ENCODE measurements around the gene CRYBB1.
A peak's percentile ranks its signal among the peaks of the same experiment; 100 is the strongest.

CRYBB1 gene

DNA sequence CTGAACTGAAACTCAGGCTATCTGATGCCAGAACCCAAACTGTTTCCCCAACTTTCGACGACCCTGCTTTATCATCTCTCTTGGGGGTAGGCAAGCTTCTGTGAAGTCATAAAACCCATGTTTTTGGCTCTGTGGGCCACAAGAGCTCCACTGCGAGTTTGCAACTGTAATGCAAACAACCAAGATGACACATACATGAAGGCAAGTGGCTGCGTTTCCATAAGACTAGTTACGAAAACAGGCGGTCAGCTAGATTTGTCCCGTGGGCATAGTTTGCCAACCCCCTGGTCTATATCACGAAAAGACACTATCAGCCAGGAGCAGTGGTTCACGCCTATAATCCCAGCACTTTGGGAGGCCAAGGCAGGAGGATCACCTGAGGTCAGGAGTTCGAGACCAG lies 65.4 kb downstream of the CRYBB1 start:
- no peak for TF ChIP-seq CTCF (conservative IDR thresholded peaks at IDR 0.05; ENCODE audit: control insufficient read depth, insufficient read depth, low read depth, low read length)
- peak; percentile 72 for DNase-seq (ENCODE audit: low read depth)
- no peak overlapping the region for H3K4me3 ChIP-seq (ENCODE audit: control insufficient read depth, low read depth, low read length)

- H3K4me3 ChIP-seq (ENCODE audit: control insufficient read depth, low read depth, low read length) = no peak overlapping the region
- DNase-seq (ENCODE audit: low read depth) = no peak
- no peak for TF ChIP-seq CTCF (conservative IDR thresholded peaks at IDR 0.05; ENCODE audit: control insufficient read depth, insufficient read depth, low read depth, low read length)
Observed at GRCh38 chr22:26551568-26551967, 66.3 kb downstream of the CRYBB1 start.

- H3K4me3 ChIP-seq (ENCODE audit: control insufficient read depth, low read depth, low read length) = no peak overlapping the region
- no peak for TF ChIP-seq CTCF (conservative IDR thresholded peaks at IDR 0.05; ENCODE audit: control insufficient read depth, insufficient read depth, low read depth, low read length)
- peak; percentile 92 for DNase-seq (ENCODE audit: low read depth)
Observed at GRCh38 chr22:26550498-26551033, 67.3 kb downstream of the CRYBB1 start.

- TF ChIP-seq CTCF (conservative IDR thresholded peaks at IDR 0.05; ENCODE audit: control insufficient read depth, insufficient read depth, low read depth, low read length) = no peak
- DNase-seq (ENCODE audit: low read depth) = no peak
Observed at GRCh38 chr22:26549902-26550497, 67.8 kb downstream of the CRYBB1 start.

More at GRCh38 chr22:26549902-26550497, 67.8 kb downstream of the CRYBB1 start:
- H3K4me3 ChIP-seq (ENCODE audit: control insufficient read depth, low read depth, low read length) = no peak overlapping the region
